ENCODE data around the gene TBX10.

DNA sequence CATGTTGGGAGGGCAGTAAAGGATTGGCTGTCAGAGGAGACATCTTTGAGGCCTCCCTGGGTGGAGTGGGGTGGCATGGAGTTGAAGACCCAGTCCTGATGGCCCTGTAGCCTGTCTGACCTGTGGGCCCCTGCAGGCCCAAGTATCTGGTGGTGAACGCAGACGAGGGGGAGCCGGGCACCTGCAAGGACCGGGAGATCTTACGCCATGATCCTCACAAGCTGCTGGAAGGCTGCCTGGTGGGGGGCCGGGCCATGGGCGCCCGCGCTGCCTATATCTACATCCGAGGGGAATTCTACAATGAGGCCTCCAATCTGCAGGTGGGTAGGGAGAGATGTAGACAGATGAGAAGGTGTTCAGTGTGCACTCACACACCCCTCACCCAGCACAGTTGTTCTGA is 30.2 kb downstream of the TBX10 start:
- TF ChIP-seq GATA2 (IDR thresholded peaks at IDR 0.05; ENCODE audit: low read depth, low read length) (no peak), GATA3 (IDR thresholded peaks at IDR 0.05; ENCODE audit: low read depth, low read length) (no peak)
